ENCODE measurements around the gene PHYKPL.
"Not testable (repeated sequence)": the region's sequence is repeated elsewhere in the genome, so short reads cannot be mapped to it uniquely, and the experiment has no call there.

PHYKPL gene

DNA sequence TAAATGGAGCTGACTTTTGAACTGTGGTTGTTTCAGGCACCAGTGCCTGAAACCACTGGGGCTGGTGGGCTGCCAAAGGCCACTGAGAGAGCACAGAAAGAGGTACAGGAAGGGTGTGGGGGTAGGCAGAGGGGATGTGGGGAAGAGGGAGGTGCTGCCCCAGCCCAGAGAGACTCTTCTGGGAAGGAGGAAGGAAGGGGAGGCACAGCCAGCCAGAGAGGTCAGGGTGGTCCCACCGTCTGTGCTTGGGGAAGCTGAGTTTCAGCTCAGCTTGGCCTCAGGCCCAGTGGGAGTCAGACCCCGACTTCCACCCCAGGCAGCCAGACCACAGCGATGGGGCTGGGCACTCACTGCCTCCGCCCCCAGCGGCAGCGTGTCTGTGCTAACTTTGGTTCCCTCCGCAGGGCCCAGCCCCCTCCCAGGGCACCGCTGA lies 8.6 kb upstream of the PHYKPL start:
- Histone ChIP-seq H3K27ac (peak overlapping the region in 17 of 21 experiments; percentile 12 to 85 (median 58)), H3K4me3 (no peak overlapping the region)

GRCh38 chr5:178240766-178241165 lies 8.2 kb upstream of the PHYKPL start:
- H3K27ac ChIP-seq: peak overlapping the region in 17 of 21 experiments; percentile 20 to 85 (median 71)
- H3K4me3 ChIP-seq: no peak overlapping the region

DNA sequence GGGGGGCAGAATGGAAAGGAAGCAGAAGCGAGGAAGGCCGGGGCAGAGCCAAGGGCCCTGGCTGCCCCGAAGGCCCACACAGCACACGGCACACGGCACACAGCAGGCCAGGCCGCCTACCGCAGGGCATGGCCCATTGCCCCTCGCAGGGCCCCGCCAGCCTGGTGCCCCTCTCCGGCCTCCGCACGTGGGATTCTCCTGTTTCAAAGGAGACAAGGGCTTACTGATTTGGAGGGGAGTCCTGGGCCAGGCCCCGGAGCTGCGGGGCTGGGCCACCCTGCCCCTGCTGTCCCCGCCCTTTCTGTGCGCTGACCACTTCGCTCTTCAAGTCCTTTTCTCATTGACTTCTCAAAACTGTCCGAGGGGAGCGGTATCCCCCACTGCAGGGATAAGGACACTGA lies 7.7 kb upstream of the PHYKPL start:
- Histone ChIP-seq H3K4me3 (no peak overlapping the region), H3K27ac (peak overlapping the region in 18 of 21 experiments; percentile 20 to 85 (median 70))

- not testable (repeated sequence) for H3K4me3 ChIP-seq
- peak overlapping the region in 18 of 21 experiments; percentile 20 to 85 (median 70) for H3K27ac ChIP-seq
Observed at GRCh38 chr5:178239626-178240301, 7.2 kb upstream of the PHYKPL start.

DNA sequence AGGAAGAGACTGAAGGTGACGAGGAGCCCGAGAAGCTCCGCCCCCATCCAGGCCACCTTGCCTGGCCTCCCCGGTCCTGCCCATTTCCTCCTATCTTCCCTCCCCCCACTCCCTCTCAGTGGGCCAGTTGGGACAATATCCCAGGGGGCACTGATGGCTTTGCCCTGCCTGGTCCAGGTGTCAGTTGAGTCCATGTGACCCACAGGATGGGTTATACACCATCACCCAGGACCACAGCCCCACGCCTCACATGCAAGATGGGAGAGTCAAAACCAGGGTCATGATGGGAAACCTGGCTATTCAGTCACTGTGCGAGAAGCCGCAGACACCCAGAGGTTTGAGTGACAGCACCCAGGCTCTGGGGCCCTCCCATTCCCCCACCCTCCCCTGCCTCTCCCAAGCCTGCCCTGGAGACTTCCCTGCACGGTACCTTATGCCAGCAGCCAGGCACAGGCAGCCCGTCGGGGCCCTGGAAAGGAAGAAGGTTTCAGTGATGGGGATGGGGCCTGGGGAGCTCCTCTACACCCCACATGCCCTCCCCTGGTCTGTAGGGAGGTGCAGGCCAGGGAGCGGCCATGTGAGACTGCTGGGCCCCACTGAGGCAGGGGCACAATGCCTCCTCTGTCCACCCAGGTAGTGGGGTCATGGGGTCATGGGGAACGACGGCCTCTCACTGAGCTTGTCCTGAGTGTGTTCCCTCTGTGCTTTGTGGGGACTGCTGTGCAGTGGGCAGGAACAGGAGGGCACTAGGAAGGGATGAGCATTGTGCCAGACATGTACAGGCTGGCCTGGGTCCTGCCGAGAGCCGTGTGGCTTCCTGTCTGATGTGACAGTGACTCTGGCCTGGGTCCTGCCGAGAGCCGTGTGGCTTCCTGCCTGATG lies 6.3 kb upstream of the PHYKPL start:
- H3K4me3 ChIP-seq: no peak overlapping the region
- H3K27ac ChIP-seq: peak overlapping the region in 18 of 21 experiments; percentile 11 to 85 (median 68)

DNA sequence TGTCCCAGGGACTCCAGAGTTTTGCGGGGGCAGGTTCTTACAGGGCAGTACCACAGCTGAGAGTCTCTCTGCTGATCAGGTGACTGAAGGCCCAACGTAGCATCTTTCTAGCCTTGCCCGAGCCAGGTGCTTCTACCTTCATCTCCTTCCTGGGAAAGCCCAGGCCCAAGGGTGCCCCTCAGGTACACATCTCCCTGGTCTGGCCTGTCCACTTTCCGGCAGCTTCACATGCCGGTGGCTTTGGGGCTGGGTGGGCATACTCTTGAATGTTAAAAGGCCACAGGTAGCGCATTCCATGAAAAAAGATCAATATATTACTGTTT lies 5.7 kb upstream of the PHYKPL start:
- Histone ChIP-seq H3K27ac (peak overlapping the region in 17 of 21 experiments; percentile 11 to 85 (median 69)), H3K4me3 (no peak overlapping the region)

DNA sequence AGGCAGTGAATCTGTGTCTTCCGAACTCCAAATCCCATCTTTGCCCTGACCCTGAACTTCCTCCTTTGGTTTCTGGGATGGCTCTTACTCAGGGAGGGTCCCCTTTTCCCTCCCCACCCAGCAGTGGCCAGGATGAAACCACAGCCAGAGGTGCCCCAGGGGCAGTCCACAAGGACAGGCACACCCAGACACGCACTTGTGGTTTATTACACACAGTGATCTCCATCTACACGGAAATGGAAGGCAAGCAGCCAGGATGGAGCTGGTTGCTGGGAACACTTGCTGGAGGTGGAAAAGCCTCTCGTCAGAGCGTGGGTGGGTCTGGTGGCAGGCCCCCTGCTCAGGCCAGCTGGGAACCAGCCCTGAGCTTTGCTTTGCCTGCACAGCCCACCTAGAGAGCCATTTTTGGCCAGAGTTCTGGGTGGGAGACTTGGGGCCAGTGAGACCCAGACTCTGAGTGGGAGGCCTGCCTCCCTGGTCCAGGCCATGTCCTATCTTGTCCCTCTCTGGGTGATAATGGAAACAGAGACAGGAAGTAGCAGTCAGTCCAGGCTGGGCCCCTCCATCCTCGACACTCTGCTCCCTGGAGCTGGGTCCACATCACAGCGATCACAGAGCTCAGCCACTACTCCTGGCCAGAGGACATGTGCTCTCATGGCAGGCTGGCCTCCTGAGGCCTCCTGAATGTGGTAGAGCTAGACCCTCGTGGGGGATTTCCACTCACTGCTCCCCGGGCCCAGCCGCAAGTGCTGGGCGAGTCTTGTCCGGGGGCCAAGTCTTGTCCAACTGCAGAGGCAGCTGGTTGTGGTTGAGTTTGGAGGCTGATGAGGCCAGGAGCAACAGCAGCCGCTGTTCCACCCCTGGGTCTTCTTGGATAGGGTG lies 5.1 kb upstream of the PHYKPL start:
- peak overlapping the region in 16 of 21 experiments; percentile 4 to 85 (median 62) for H3K27ac ChIP-seq
- H3K4me3 ChIP-seq: no peak overlapping the region

GRCh38 chr5:178236679-178237078 lies 4.1 kb upstream of the PHYKPL start:
- H3K4me3 ChIP-seq: no peak overlapping the region
- H3K27ac ChIP-seq: peak overlapping the region in 8 of 21 experiments; percentile 35 to 85 (median 80)

DNA sequence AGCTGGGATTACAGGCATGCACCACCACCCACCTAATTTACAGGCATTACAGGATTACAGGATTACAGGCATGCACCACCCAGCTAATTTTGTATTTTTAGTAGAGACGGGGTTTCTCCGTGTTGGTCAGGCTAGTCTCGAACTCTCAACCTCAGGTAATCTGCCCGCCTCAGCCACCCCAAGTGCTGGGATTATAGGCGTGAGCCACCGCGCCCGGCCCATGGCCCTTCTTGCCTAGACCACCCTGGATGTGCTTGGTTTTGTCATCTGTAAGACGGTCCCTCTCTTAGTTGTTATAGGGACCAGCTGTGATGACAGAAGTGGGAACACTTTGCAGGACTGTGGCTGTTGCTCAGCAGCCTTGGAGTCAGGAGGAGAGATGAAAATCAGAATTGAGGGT lies 3.5 kb upstream of the PHYKPL start:
- H3K27ac ChIP-seq: peak overlapping the region in 5 of 21 experiments; percentile 25 to 85 (median 51)

DNA sequence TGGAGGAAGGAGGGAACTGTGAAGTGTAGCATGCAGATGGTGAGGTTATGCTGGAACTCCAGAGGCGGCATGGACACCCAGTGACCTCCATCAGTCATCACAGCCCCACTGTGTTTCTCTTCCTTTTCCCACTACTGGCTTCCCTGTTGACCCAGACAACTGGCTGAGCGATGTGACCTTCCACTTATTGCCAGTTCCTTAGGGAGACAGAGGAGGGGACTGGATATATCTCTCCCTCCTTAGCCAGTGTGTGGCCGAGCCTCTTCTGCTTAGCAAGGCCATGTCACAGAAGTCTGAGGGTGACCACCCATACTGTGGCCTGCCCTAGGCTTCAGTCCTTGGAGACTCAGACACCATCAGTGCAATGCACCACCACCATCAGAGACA lies 3.0 kb upstream of the PHYKPL start:
- H3K27ac ChIP-seq: no peak overlapping the region
- no peak overlapping the region for H3K4me3 ChIP-seq

More for the DNA sequence above, 3.5 kb upstream of the PHYKPL start:
- no peak overlapping the region for H3K4me3 ChIP-seq

DNA sequence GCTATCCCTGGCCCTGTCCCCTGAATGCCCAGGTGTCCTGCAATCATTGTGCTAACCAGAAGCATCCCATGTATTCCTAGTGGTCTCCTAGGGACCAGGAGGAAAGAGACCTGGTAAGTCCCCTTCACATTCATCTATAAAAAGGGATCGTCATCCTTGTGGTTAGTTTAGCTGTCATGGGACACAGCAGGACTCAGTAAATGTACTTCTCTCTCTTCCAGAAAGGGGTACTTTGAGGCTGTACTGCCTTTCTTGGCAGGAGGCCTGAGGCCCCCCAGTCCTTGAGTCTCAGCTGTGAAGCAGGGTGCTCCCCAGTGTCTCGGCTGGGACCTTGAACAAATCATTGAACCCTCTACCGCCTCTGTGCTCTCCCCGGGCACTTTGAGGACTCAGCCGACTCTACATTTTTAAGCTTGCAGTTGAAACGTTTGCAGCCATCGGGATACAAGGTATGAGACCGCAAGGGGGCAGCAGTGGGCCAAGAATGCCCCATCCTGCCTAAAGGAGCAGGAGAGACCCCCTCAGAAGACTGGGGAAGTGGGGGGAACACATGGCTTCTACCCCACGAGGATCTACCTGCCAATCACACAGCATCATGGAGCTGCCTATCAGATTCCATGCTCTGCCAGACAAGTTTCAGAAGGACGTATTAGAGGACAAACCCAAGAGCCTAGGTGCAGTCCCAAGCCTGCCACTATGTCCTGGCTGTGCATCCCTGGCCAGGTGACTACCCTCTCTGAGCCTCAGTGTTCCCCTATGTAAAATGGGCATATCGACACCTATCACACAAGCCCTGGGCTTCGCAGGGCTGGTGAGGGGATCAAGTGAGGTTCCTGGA lies 2.4 kb upstream of the PHYKPL start:
- Histone ChIP-seq H3K27ac (peak overlapping the region in 2 of 21 experiments; percentile 25 to 33), H3K4me3 (no peak overlapping the region)

DNA sequence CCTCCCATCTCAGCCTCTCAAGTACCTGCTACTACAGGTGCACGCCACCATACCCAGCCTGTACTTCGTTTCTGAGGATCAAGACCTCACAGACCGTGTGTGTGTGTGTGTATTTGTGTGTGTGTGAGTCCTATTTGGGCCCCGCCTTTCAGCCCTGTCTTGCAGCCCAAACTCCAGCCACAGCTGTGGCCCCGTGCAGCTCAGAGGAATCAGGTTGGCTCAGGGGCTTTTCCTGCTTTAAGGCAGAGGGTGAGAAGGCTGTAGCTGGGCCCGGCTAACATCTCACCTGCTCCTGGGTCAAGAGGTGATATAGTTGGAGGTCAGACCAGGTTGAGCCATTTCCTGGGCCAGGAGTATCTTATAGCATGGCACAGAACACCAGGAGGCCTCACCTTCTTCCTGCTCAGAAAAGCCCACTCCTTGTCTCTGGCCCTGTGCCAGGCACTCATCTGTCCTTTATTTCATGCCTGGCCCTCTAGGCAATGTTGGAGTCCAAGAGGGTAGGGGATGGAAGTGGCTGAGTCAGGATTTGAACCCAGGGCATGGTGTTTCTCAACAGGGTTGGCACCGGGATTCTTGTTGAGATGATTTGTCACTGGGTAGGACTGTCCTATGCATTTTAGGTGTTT lies 1.6 kb upstream of the PHYKPL start:
- H3K27ac ChIP-seq: peak overlapping the region in 2 of 21 experiments; percentile 25 to 33
- H3K4me3 ChIP-seq: no peak overlapping the region

- H3K27ac ChIP-seq: peak overlapping the region; percentile 89 to 100 (median 97)
- peak overlapping the region; percentile 51 to 96 (median 75) for H3K4me3 ChIP-seq
Observed at GRCh38 chr5:178232920-178233429, 373 bp upstream of the PHYKPL start.

DNA sequence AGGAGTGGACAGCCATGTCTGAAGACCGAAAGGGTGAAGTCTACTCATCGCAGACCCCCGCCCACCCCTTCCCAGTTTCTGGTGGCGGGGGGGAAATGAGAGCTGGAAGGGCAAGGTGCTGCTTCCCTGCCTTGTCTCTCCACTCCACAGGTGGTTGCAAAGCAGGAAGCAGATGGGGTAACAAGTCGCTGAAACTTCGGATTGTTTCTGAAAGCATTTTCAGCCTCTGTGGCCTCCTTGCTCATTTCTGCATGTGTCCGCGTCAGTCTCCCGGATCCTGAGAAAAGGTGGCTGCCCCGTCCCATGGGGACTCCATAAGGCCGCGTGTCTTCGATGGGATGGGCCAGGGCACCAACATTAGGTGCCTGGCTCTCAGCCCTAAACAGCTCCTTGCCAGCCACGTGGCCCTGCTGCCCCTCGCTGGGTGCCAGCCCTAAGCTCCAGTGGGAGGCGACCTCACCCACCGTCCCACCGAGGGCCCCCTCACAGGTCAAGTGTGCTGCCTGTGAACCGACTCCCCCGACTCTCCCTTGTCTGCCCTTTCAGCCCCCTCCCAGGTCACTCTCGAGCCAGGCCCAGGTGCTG lies 971 bp downstream of the PHYKPL start:
- Histone ChIP-seq H3K27ac (peak overlapping the region; percentile 89 to 100 (median 97)), H3K4me3 (peak overlapping the region; percentile 51 to 96 (median 75))

DNA sequence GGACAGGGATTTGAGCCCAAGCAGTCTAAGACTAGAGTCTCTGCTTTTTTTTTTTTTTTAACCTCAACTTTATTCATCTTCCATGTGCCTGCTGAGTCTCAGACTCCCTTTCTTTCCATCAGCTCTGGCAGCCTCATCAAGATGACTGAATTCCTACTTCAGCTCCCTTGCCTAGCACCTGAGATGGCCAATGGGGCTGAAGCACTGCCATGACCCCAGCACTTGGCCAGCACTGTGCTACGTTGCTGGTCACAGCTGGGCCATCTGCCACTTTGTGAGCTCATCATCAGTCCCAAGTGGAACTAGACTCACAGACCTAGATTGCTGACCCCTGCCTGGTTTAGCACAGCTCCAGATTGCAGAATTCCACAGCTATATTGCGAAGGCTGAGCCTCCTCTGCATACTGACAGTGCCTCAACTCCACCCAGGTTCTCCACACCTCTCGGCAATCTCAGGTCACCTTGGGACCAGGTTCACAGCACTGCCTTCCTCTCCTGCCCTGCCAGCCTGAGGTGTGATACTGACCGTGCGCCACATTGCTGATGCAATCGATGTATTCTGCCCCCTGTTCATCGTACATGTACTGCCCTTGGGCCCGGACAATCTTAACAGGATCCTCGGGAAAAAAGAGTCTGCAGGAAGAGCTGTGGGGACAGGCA lies 1.6 kb downstream of the PHYKPL start:
- Histone ChIP-seq H3K27ac (peak overlapping the region in 13 of 21 experiments; percentile 89 to 99 (median 97)), H3K4me3 (peak overlapping the region; percentile 51 to 96 (median 75))

DNA sequence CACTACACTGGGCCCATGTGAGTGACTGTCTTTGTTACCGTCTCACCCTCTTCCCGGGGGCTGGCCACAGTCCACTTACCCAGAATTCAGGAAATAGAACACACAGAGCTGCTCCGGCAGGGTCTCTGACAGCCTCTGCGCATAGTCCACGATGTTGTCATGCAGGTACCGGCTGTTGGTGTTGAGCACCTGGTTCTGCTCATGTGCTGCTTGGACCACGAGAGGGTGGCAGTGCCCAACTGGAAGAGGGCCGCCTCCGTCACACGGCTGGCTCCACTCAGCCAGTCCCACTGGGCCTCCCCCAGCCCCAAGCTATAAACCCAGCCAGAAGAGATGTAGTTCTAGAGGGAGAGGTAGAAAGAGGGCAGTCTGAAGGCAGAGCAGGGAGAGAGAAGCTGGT lies 2.7 kb downstream of the PHYKPL start:
- no peak overlapping the region for H3K4me3 ChIP-seq
- no peak overlapping the region for H3K27ac ChIP-seq

DNA sequence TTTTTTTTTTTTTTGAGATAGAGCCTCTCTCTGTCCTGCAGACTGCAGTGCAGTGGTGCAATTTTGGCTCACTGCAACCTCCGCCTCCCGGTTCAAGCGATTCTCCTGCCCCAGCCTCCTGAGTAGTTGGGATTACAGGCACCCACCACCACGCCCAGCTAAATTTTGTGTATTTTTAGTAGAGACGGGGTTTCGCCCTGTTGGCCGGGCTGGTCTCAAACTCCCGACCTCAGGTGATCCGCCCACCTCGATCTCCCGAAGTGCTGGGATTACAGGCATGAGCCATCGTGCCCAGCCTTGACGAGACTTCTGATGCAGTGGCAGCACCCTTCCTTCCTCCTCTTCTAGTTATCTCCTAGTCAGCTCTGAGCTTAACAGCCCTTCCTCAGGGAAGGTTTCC lies 3.5 kb downstream of the PHYKPL start:
- not testable (repeated sequence) for H3K27ac ChIP-seq, H3K4me3 ChIP-seq

Measured in skin epidermis (tissue), 12 donors.